Breast epithelium (tissue), 4 donors: Measurements from ENCODE around the gene VSIG10L2. TPM values are rescaled to one million over a fixed set of nuclear protein-coding genes. Genes with fewer than 3 reads are reported as not detected.

ENCODE experiments used
- DNase-seq, 2 donors: peaks; one replicate each; pipeline ENCODE4 v3.0.0-alpha.2; 2019; ENCODE audit warnings: low spot score in 2 of 2
- H3K27ac ChIP-seq, 2 donors: fragments of 200-600 bp; sonication (generic) in 1 of 2; one replicate each; pipeline ENCODE4 v1.5.1; 2016 to 2019; ENCODE audit warnings: mild to moderate bottlenecking in 1 of 2
- H3K27me3 ChIP-seq, 2 donors: fragments of 200-600 bp; sonication (generic) in 1 of 2; one replicate each; pipeline versions ENCODE4 v1.5.1 to v1.6.0; 2017 to 2019; ENCODE audit warnings: control low read depth in 1 of 2, mild to moderate bottlenecking in 1 of 2
- H3K36me3 ChIP-seq: fragments of 200-600 bp; one replicate; pipeline ENCODE4 v1.5.1; 2019
- H3K4me1 ChIP-seq, 2 donors: fragments of 200-600 bp; sonication (generic); one replicate each; pipeline ENCODE4 v1.5.1; 2016 to 2019; ENCODE audit warnings: control low read depth in 1 of 2
- H3K4me3 ChIP-seq, 3 donors: fragments of 200-600 bp; sonication (generic); 1 replicate in 2 of 3; 2 replicates in 1 of 3; pipeline ENCODE4 v1.5.1; 2016 to 2019; ENCODE audit warnings: mild to moderate bottlenecking in 3 of 3, moderate library complexity in 2 of 3
- H3K9me3 ChIP-seq, 2 donors: fragments of 200-600 bp; sonication (generic) in 1 of 2; one replicate each; pipeline ENCODE4 v1.5.1; 2016 to 2019; ENCODE audit warnings: control low read depth in 1 of 2
- CTCF ChIP-seq, 3 donors: fragments of 450-650 bp; IDR thresholded peaks; one replicate each; pipeline ENCODE4 v1.5.1; 2016 to 2017; ENCODE audit warnings: antibody characterized with exemption in 3 of 3, mild to moderate bottlenecking in 3 of 3, moderate library complexity in 3 of 3
- POLR2A ChIP-seq: fragments of 450-650 bp; IDR thresholded peaks from one replicate; pipeline ENCODE4 v1.6.1; 2016; ENCODE audit warnings: antibody characterized with exemption, mild to moderate bottlenecking, moderate library complexity
- POLR2AphosphoS5 ChIP-seq, 3 donors: sonication (generic); formaldehyde crosslinking; IDR thresholded peaks; one replicate each; pipeline ENCODE4 v1.6.1; 2017; ENCODE audit warnings: antibody characterized with exemption in 3 of 3
- intact Hi-C: fragments of 100-400 bp; cut with DNase I; formaldehyde crosslinking; loops from one replicate; pipeline ENCODE4 v1.15.1; 2023; ENCODE audit warnings: low total_unique reads
- total RNA-seq, 3 donors: library from RNA; depleted of rRNA; stranded (reverse); fragments of >200 nt; gene quantifications; one replicate each; pipeline ENCODE4 v1.1.0, GENCODE V29; 2016

The VSIG10L2 gene
- total RNA-seq, 3 donors from 2014 or later, result 3.6 to 4.1 TPM; not detected in 1

GRCh38 chr11:125974284-125974683 is 28.4 kb downstream of the VSIG10L2 start:
- TF ChIP-seq POLR2A (no peak), POLR2AphosphoS5 (IDR thresholded peaks at IDR 0.05) (no peak), CTCF (IDR thresholded peaks at IDR 0.05) (no peak)
- Histone ChIP-seq H3K36me3 (no peaks in the 10 kb centered on the region), H3K27me3 (no peaks in the 10 kb centered on the region), H3K27ac (no peak overlapping the region), H3K4me1 (no peaks in the 10 kb centered on the region), H3K4me3 (no peak overlapping the region), H3K9me3 (no peaks in the 10 kb centered on the region)
- no peak for DNase-seq
- intact Hi-C loops, result no loop called here

- no peak for TF ChIP-seq CTCF (IDR thresholded peaks at IDR 0.05)
- no peak for TF ChIP-seq POLR2AphosphoS5 (IDR thresholded peaks at IDR 0.05)
- no peak for TF ChIP-seq POLR2A
- DNase-seq, result no peak
- intact Hi-C loops, result no loop called here
- H3K27ac ChIP-seq, result no peak overlapping the region
- H3K4me3 ChIP-seq, result no peak overlapping the region
- H3K27me3 ChIP-seq, result no peaks in the 10 kb centered on the region
- no peaks in the 10 kb centered on the region for H3K36me3 ChIP-seq
- H3K9me3 ChIP-seq, result no peaks in the 10 kb centered on the region
- no peaks in the 10 kb centered on the region for H3K4me1 ChIP-seq
These were observed 29.8 kb downstream of the VSIG10L2 start for GRCh38 chr11:125975634-125976033.

- Histone ChIP-seq H3K4me1 (no peaks in the 10 kb centered on the region), H3K9me3 (no peaks in the 10 kb centered on the region), H3K27me3 (no peaks in the 10 kb centered on the region), H3K4me3 (no peak overlapping the region), H3K27ac (no peak overlapping the region), H3K36me3 (no peaks in the 10 kb centered on the region)
- intact Hi-C loops, result no loop called here
- DNase-seq, result no peak
- TF ChIP-seq CTCF (IDR thresholded peaks at IDR 0.05) (no peak), POLR2A (no peak)
These were observed 30.3 kb downstream of the VSIG10L2 start for GRCh38 chr11:125976156-125976555.

GRCh38 chr11:125977333-125977732 is 31.5 kb downstream of the VSIG10L2 start:
- H3K4me1 ChIP-seq, result no peaks in the 10 kb centered on the region
- no peak for DNase-seq
- no peak overlapping the region for H3K27ac ChIP-seq
- no peak overlapping the region for H3K4me3 ChIP-seq
- no peaks in the 10 kb centered on the region for H3K27me3 ChIP-seq
- H3K9me3 ChIP-seq, result no peaks in the 10 kb centered on the region
- no peaks in the 10 kb centered on the region for H3K36me3 ChIP-seq
- no peak for TF ChIP-seq POLR2A
- TF ChIP-seq POLR2AphosphoS5 (IDR thresholded peaks at IDR 0.05), result no peak
- no peak for TF ChIP-seq CTCF (IDR thresholded peaks at IDR 0.05)
- intact Hi-C loops, result no loop called here

GRCh38 chr11:125978181-125978716 is 32.4 kb downstream of the VSIG10L2 start:
- no peaks in the 10 kb centered on the region for H3K4me1 ChIP-seq
- TF ChIP-seq POLR2A (no peak), CTCF (IDR thresholded peaks at IDR 0.05) (no peak), POLR2AphosphoS5 (IDR thresholded peaks at IDR 0.05) (no peak)
- no peaks in the 10 kb centered on the region for H3K36me3 ChIP-seq

More at GRCh38 chr11:125978181-125978716, 32.4 kb downstream of the VSIG10L2 start:
- Histone ChIP-seq H3K27me3 (no peaks in the 10 kb centered on the region), H3K4me3 (no peak overlapping the region), H3K27ac (no peak overlapping the region), H3K9me3 (no peaks in the 10 kb centered on the region)
- intact Hi-C loops, result no loop called here
- DNase-seq, result no peak
